Left ventricle myocardium inferior (tissue), 1 donor: ENCODE measurements around the gene MRPL18. TPM values are rescaled to one million over a fixed set of nuclear protein-coding genes. Genes with fewer than 3 reads are reported as not detected.
A peak's percentile ranks its signal among the peaks of the same experiment; 100 is the strongest.

Source experiments
- DNase-seq: peaks from one replicate; pipeline ENCODE4 v3.0.0-alpha.2; 2020
- H3K27ac ChIP-seq: fragments of 200-600 bp; replicated peaks from 2 replicates; pipeline ENCODE4 v1.8.0; 2021
- H3K27me3 ChIP-seq: fragments of 200-600 bp; 2 replicates; pipeline ENCODE4 v1.8.0; 2021; ENCODE audit warnings: low read depth
- H3K36me3 ChIP-seq: fragments of 200-600 bp; 2 replicates; pipeline ENCODE4 v1.8.0; 2021
- H3K4me1 ChIP-seq: fragments of 200-600 bp; 2 replicates; pipeline ENCODE4 v1.8.0; 2021
- H3K4me3 ChIP-seq: fragments of 200-600 bp; 2 replicates; pipeline ENCODE4 v1.8.0; 2021; ENCODE audit warnings: mild to moderate bottlenecking, moderate library complexity
- H3K9me3 ChIP-seq: fragments of 200-600 bp; replicated peaks from 2 replicates; pipeline ENCODE4 v1.8.0; 2021
- intact Hi-C: fragments of 100-400 bp; cut with micrococcal nuclease; formaldehyde crosslinking; loops from one replicate; pipeline ENCODE4 v1.11.0; 2022
- total RNA-seq: library from RNA; stranded (reverse); fragmentation: NEBNext Ultra II Directional; extraction: Animal tissue kit (Norgen Biotek cat#: 25700); gene quantifications from one replicate; pipeline ENCODE4 v1.2.1, GENCODE V29; 2021
- TF ChIP-seq, protein P1 (sequence below): fragments of 200-600 bp; IDR thresholded peaks from 2 replicates; pipeline ENCODE4 v1.8.0; 2021; ENCODE audit warnings: antibody characterized with exemption, mild to moderate bottlenecking, borderline replicate concordance
- donor health status: DM: no; HTN: yes; CAD: no; lungs with severe emphysema.

MRPL18 gene
- total RNA-seq, 1 donor from 2014 or later: 60.2 TPM

DNA sequence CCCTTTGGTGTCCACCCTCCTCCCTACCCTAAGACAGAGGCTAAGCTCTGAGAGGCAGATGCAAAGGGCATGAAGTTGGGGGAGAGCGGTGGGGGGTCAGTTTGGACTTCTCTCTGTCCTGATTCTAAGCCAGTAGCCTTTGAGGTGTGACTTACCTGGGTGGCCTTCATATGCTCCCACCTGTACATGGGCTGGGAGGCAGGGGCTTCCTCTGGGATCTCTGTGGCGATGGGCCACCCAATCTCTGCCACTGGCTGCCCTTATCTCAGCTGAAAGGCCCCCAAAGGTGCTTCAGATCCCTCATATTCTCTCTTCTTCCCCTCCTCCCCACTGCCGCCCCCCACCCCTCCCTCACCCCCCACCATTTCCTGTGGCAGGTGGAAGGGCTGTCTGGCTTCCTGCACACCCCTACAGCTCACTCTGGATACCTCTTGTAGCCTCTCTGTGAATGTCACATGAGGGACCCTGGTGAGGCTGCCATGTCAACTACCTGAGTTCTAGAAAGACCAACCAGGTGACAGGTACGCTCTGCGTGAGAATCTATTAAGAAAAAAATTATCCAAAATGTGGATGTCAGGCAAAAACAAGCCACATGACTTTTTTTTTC is 43.8 kb downstream of the MRPL18 start:
- Histone ChIP-seq H3K4me1 (peaks cover 30% of the 10 kb centered on the region), H3K9me3 (no peaks in the 10 kb centered on the region), H3K27me3 (peaks cover 14% of the 10 kb centered on the region), H3K4me3 (no peak overlapping the region), H3K27ac (peak overlapping the region; percentile 12), H3K36me3 (no peaks in the 10 kb centered on the region)
- TF ChIP-seq, protein P1, sequence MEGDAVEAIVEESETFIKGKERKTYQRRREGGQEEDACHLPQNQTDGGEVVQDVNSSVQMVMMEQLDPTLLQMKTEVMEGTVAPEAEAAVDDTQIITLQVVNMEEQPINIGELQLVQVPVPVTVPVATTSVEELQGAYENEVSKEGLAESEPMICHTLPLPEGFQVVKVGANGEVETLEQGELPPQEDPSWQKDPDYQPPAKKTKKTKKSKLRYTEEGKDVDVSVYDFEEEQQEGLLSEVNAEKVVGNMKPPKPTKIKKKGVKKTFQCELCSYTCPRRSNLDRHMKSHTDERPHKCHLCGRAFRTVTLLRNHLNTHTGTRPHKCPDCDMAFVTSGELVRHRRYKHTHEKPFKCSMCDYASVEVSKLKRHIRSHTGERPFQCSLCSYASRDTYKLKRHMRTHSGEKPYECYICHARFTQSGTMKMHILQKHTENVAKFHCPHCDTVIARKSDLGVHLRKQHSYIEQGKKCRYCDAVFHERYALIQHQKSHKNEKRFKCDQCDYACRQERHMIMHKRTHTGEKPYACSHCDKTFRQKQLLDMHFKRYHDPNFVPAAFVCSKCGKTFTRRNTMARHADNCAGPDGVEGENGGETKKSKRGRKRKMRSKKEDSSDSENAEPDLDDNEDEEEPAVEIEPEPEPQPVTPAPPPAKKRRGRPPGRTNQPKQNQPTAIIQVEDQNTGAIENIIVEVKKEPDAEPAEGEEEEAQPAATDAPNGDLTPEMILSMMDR: no peak
- no peak for DNase-seq
- intact Hi-C loops: no loop called here

DNA sequence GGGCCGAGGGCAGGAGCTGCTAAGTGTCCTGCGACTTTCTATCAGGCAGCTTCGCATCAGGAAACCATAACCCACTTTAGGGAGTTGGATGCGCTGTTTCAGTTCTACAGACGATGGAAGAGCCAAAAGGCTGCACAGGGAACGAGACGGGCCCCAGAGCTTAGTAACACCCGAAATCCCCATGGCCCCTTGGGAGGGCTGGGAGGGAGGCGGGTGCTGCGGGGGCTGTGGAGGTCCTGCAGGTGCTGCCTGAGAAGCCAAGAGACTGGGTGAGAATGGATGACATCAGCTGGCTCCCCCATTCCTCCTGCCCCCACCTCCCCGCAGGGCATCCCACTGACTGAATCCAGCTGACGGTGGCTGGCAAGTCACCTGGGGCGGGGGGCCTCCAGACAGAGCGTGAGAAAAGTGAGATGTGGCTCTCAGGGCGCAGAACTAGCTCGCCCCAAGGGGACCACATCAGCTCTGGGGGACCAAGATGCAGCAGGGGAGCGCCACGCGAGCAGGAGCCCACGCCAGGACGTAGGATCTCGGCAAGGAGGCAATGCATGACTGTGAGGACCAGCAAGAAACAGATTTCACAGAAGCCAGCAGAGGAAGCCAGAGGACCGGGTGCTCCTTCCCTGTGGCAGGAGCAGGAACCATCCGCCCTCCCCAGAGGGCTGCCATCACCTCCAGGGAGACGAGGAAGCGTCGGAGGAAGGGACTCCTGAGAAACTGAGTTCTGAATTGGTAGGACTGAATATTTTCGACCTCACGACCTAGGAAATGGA is 46.6 kb downstream of the MRPL18 start:
- Histone ChIP-seq H3K27me3 (no peaks in the 10 kb centered on the region), H3K4me1 (peaks cover 25% of the 10 kb centered on the region), H3K36me3 (no peaks in the 10 kb centered on the region), H3K27ac (peak overlapping the region; percentile 73), H3K4me3 (peak overlapping the region; percentile 35), H3K9me3 (no peaks in the 10 kb centered on the region)
- peak; percentile 34 for DNase-seq
- TF ChIP-seq, protein P1: no peak
- intact Hi-C loops: no loop called here

DNA sequence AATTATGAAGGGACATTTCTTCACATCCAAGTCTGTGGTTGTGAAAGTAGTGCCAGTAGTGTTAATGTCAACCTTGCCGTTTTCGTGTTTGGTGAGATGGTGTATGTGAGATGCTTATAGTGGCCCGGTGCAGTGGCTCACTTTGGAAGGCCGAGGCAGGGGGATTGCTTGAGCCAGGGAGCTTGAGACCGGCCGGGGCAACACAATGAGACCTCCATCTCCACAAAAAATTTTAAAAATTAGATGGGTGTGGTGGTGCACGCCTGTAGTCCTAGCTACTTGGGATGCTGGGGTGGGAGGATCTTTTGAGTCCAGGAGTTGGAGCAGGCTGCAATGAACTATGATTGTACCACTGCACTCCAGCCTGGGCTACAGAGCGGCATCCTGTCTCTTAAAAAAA is 47.2 kb downstream of the MRPL18 start:
- TF ChIP-seq, protein P1: no peak
- H3K4me3 ChIP-seq: no peak overlapping the region

DNA sequence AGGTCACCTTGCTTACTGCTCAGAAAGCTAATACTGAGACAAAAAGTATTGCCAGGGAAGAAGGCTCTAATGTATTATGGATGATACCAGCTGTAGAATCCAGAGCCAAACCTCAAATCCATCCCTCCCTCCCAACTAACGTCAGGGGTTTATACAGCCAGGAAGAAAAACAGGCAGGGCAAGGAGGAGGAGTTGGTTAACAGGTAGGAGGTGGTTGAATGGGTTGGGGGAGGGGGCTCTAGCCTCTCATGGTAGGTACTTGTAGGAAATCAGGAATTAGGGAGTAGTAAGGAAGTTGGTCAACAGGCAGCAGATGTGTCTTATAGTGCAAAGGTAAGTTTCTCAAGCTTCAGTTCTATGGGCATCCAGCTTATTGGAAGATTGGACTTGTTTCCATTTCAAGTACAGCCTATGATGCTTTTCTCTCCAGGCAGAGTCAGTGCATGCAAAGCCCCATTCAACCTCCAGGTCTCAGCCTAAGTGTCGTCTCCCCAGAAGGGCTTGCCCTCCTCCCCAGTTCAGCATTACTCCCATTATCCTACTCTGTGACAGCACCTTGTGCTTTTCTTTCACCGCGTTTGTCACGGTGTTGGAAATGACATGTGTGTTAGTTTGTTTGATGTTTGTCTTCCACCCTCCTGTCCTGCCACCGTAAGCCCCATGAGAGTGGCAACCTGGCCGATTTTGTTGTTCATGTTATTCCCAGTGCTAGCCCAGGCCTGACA is 47.9 kb downstream of the MRPL18 start:
- DNase-seq: no peak
- H3K4me1 ChIP-seq: peaks cover 25% of the 10 kb centered on the region
- H3K36me3 ChIP-seq: no peaks in the 10 kb centered on the region
- intact Hi-C loops: no loop called here
- no peaks in the 10 kb centered on the region for H3K27me3 ChIP-seq
- no peaks in the 10 kb centered on the region for H3K9me3 ChIP-seq
- no peak overlapping the region for H3K4me3 ChIP-seq
- H3K27ac ChIP-seq: no peak overlapping the region
- TF ChIP-seq, protein P1: no peak

More for the DNA sequence above, 47.2 kb downstream of the MRPL18 start:
- peaks cover 25% of the 10 kb centered on the region for H3K4me1 ChIP-seq
- no peaks in the 10 kb centered on the region for H3K27me3 ChIP-seq
- H3K27ac ChIP-seq: peak overlapping the region; percentile 73
- intact Hi-C loops: no loop called here
- no peaks in the 10 kb centered on the region for H3K36me3 ChIP-seq
- H3K9me3 ChIP-seq: no peaks in the 10 kb centered on the region
- no peak for DNase-seq

DNA sequence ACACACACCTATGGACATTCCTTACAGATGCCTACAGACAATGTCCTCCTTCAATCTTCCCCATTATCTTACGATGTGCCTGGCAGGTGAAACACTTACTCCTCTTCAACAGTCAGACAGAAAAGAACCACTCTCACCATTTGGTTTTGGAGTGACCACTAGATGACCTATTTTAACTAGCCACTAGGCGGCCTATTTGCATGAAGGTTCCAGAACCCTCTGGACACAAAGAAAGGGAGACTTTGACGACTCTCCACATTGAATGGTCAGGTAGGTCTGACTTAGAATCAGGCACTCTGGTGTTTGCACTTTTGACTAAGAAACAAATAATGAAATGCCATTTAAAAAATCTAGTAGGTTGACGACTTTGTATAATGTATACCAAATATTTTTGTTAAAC is 51.8 kb downstream of the MRPL18 start:
- Histone ChIP-seq H3K4me1 (no peaks in the 10 kb centered on the region), H3K27ac (no peak overlapping the region), H3K27me3 (no peaks in the 10 kb centered on the region), H3K4me3 (no peak overlapping the region), H3K36me3 (no peaks in the 10 kb centered on the region), H3K9me3 (no peaks in the 10 kb centered on the region)
- TF ChIP-seq, protein P1: peak; percentile 30
- intact Hi-C loops: no loop called here
- DNase-seq: no peak
